ENCODE results near the gene UBA1. TPM values are rescaled to one million over a fixed set of nuclear protein-coding genes. Genes with fewer than 3 reads are reported as not detected.
A peak's percentile ranks its signal among the peaks of the same experiment; 100 is the strongest.

The UBA1 gene
- total and polyA plus RNA-seq, 12 donors = 160 to 356 (median 222) TPM

- no peaks in the 10 kb centered on the region for H3K27me3 ChIP-seq
- no peak for DNase-seq
- H3K9me3 ChIP-seq (replicated peaks in 1 of 3) = no peaks in the 10 kb centered on the region
- no peak overlapping the region for H3K4me3 ChIP-seq
- WGBS, 4 donors = 45 to 79% (median 64%) methylated on average over 15 of the region's 15 CpGs; no CpG with 5 or more reads in 1 of the 4 donors
- peaks cover 38 to 44% of the 10 kb centered on the region in 2 donors for H3K4me1 ChIP-seq (replicated peaks in 1 of 2)
- TF ChIP-seq CTCF (IDR thresholded peaks at IDR 0.05) = no peak
- TF ChIP-seq POLR2A (IDR thresholded peaks at IDR 0.05) = no peak
- intact Hi-C loops (cut with DNase I) = loop anchor here in 1 of 2 donors (10.0 kb wide), 2 partner anchors 186 to 326 kb away; no protein-coding TSS in a partner anchor
- H3K36me3 ChIP-seq (replicated peaks in 1 of 2) = peaks cover 0 to 53% of the 10 kb centered on the region in 2 donors
- peak overlapping the region in 4 of 5 donors; percentile 12 to 74 (median 42) for H3K27ac ChIP-seq
Measured at GRCh38 chrX:47198687-47199080, 5.1 kb downstream of the UBA1 start.

GRCh38 chrX:47199286-47199685, 5.7 kb downstream of the UBA1 start:
- TF ChIP-seq CTCF (IDR thresholded peaks at IDR 0.05) (no peak), POLR2A (IDR thresholded peaks at IDR 0.05) (no peak)
- Histone ChIP-seq H3K27ac (peak overlapping the region in 3 of 5 donors; percentile 37 to 74 (median 47)), H3K9me3 (replicated peaks in 1 of 3) (no peaks in the 10 kb centered on the region), H3K4me1 (replicated peaks in 1 of 2) (peaks cover 38 to 44% of the 10 kb centered on the region in 2 donors), H3K4me3 (no peak overlapping the region), H3K27me3 (no peaks in the 10 kb centered on the region), H3K36me3 (replicated peaks in 1 of 2) (peaks cover 0 to 59% of the 10 kb centered on the region in 2 donors)
- DNase-seq = no peak
- intact Hi-C loops (cut with DNase I) = loop anchor here in 1 of 2 donors (10.0 kb wide), 2 partner anchors 186 to 326 kb away; no protein-coding TSS in a partner anchor
- 81 to 93% (median 86%) methylated on average over 8 to 10 of the region's 10 CpGs for WGBS, 4 donors

GRCh38 chrX:47200385-47201150, 6.9 kb downstream of the UBA1 start:
- peaks cover 0 to 72% of the 10 kb centered on the region in 2 donors for H3K36me3 ChIP-seq (replicated peaks in 1 of 2)
- no peaks in the 10 kb centered on the region for H3K9me3 ChIP-seq (replicated peaks in 1 of 3)
- H3K4me3 ChIP-seq = no peak overlapping the region
- H3K4me1 ChIP-seq (replicated peaks in 1 of 2) = peaks cover 27 to 34% of the 10 kb centered on the region in 2 donors
- WGBS, 4 donors = 31 to 87% (median 69%) methylated on average over 2 to 9 of the region's 9 CpGs
- peak in 3 of 6 experiments; percentile 22 to 34 (median 27) for TF ChIP-seq CTCF (IDR thresholded peaks at IDR 0.05)
- no peak for TF ChIP-seq POLR2A (IDR thresholded peaks at IDR 0.05)
- peak in 6 of 7 donors; percentile 51 to 70 (median 69) for DNase-seq
- H3K27me3 ChIP-seq = no peaks in the 10 kb centered on the region
- H3K27ac ChIP-seq = peak overlapping the region in 3 of 5 donors; percentile 26 to 60 (median 47)
- intact Hi-C loops (cut with DNase I) = no loop called here

GRCh38 chrX:47201345-47201944, 7.8 kb downstream of the UBA1 start:
- Histone ChIP-seq H3K4me1 (replicated peaks in 1 of 2) (peaks cover 18 to 25% of the 10 kb centered on the region in 2 donors), H3K27me3 (no peaks in the 10 kb centered on the region), H3K27ac (no peak overlapping the region), H3K4me3 (no peak overlapping the region), H3K36me3 (replicated peaks in 1 of 2) (peaks cover 0 to 81% of the 10 kb centered on the region in 2 donors), H3K9me3 (replicated peaks in 1 of 3) (no peaks in the 10 kb centered on the region)
- TF ChIP-seq CTCF (IDR thresholded peaks at IDR 0.05) (no peak), POLR2A (IDR thresholded peaks at IDR 0.05) (no peak)
- 76 to 100% (median 89%) methylated on average over 1 to 9 of the region's 9 CpGs for WGBS, 4 donors
- DNase-seq = no peak
- intact Hi-C loops (cut with DNase I) = no loop called here

Data from adrenal gland (tissue), 12 donors.